Neural progenitor cell (in vitro differentiated cells): ENCODE measurements around the gene ARL6IP6. TPM values are rescaled to one million over a fixed set of nuclear protein-coding genes. Genes with fewer than 3 reads are reported as not detected.
"Not testable (repeated sequence)": the region's sequence is repeated elsewhere in the genome, so short reads cannot be mapped to it uniquely, and the experiment has no call there.

Experiments used
- DNase-seq: peaks from one replicate; pipeline ENCODE4 v3.0.0-alpha.2; 2016; ENCODE audit warnings: low spot score
- H2AFZ ChIP-seq: fragments of 200-600 bp; sonication (generic); replicated peaks from 2 replicates; pipeline ENCODE4 v1.6.1; 2016; ENCODE audit warnings: antibody characterized with exemption
- H3F3A ChIP-seq: fragments of 200-600 bp; sonication (generic); 2 replicates; pipeline ENCODE4 v1.6.1; 2016; ENCODE audit warnings: antibody characterized with exemption, low read depth
- H3K27ac ChIP-seq: fragments of 200-600 bp; sonication (generic); 2 replicates; pipeline ENCODE4 v1.5.1; 2016; ENCODE audit warnings: mild to moderate bottlenecking
- H3K27me3 ChIP-seq: fragments of 200-600 bp; sonication (generic); 2 replicates; pipeline ENCODE4 v1.6.1; 2016; ENCODE audit warnings: mild to moderate bottlenecking, moderate library complexity
- H3K36me3 ChIP-seq: fragments of 200-600 bp; sonication (generic); 2 replicates; pipeline ENCODE4 v1.5.1; 2016
- H3K4me1 ChIP-seq: fragments of 200-600 bp; sonication (generic); 2 replicates; pipeline ENCODE4 v1.6.1; 2016; ENCODE audit warnings: mixed run types
- H3K4me2 ChIP-seq: fragments of 200-600 bp; sonication (generic); 2 replicates; pipeline ENCODE4 v1.6.1; 2016
- H3K4me3 ChIP-seq: fragments of 200-600 bp; sonication (generic); 2 replicates; pipeline ENCODE4 v1.5.1; 2016
- H3K79me2 ChIP-seq: fragments of 200-600 bp; sonication (generic); 2 replicates; pipeline ENCODE4 v1.6.1; 2016; ENCODE audit warnings: low read depth
- H3K9ac ChIP-seq: fragments of 200-600 bp; sonication (generic); 2 replicates; pipeline ENCODE4 v1.6.1; 2016
- H3K9me3 ChIP-seq: fragments of 200-600 bp; sonication (generic); 2 replicates; pipeline ENCODE4 v1.5.1; 2016; ENCODE audit warnings: low read depth
- H4K20me1 ChIP-seq: fragments of 200-600 bp; sonication (generic); 2 replicates; pipeline ENCODE4 v1.6.1; 2016; ENCODE audit warnings: low read depth
- H3K27ac Mint-ChIP-seq: 3 replicates; pipeline ENCODE4 v1.8.0; 2021; ENCODE audit warnings: mixed read lengths
- H3K27me3 Mint-ChIP-seq: 2 replicates; pipeline ENCODE4 v1.8.0; 2022; ENCODE audit warnings: low read depth, mild to moderate bottlenecking, inconsistent platforms, moderate library complexity, mixed read lengths; ENCODE audit not compliant: insufficient read depth
- H3K36me3 Mint-ChIP-seq: 3 replicates; pipeline ENCODE4 v1.8.0; 2021; ENCODE audit warnings: mixed read lengths
- H3K4me1 Mint-ChIP-seq: 3 replicates; pipeline ENCODE4 v1.8.0; 2021; ENCODE audit warnings: mixed read lengths
- H3K4me3 Mint-ChIP-seq: 3 replicates; pipeline ENCODE4 v1.8.0; 2021; ENCODE audit warnings: mild to moderate bottlenecking, moderate library complexity, mixed read lengths
- H3K9me3 Mint-ChIP-seq: 3 replicates; pipeline ENCODE4 v1.8.0; 2020; ENCODE audit warnings: mixed read lengths
- EZH2 ChIP-seq: fragments of 200-600 bp; sonication (generic); IDR thresholded peaks from 2 replicates; pipeline ENCODE4 v1.6.1; 2017; ENCODE audit warnings: antibody characterized with exemption, mild to moderate bottlenecking, moderate library complexity
- EZH2phosphoT487 ChIP-seq: fragments of 200-600 bp; sonication (generic); IDR thresholded peaks from 2 replicates; pipeline ENCODE4 v1.6.1; 2017; ENCODE audit warnings: antibody characterized with exemption
- total RNA-seq: library from RNA; depleted of rRNA; stranded (reverse); fragments of >200 nt; gene quantifications from 2 replicates; pipeline ENCODE4 v1.2.3, GENCODE V29; 2015; ENCODE audit warnings: low replicate concordance
- TF ChIP-seq, protein P1 (sequence below): fragments of 200-600 bp; sonication (generic); IDR thresholded peaks from 2 replicates; pipeline ENCODE4 v1.5.1; 2017; ENCODE audit warnings: antibody characterized with exemption, mild to moderate bottlenecking

The ARL6IP6 gene
- total RNA-seq, 1 donor from 2014 or later = 104 TPM

GRCh38 chr2:152717228-152718075, 968 bp upstream of the ARL6IP6 start, which contains the start of gene PRPF40A:
TSS of gene PRPF40A (minus strand) at chr2:152717461. CDS start at chr2:152717439, 22 bp downstream.
- peaks cover 22% of the 10 kb centered on the region for H3K36me3 Mint-ChIP-seq
- peak within 1 kb of the TSS; percentile 96 for H2AFZ ChIP-seq
- H3K27ac Mint-ChIP-seq = peak within 1 kb of the TSS; percentile 99

GRCh38 chr2:152718909-152719645, 657 bp downstream of the ARL6IP6 start:
- peaks cover 3% of the 10 kb centered on the region for H3K27me3 Mint-ChIP-seq
- Histone ChIP-seq H3K79me2 (peaks cover 86% of the 10 kb centered on the region), H2AFZ (peak overlapping the region; percentile 96), H3K27me3 (no peaks in the 10 kb centered on the region), H3K27ac (peak overlapping the region; percentile 97), H3K4me3 (peak overlapping the region; percentile 91), H3K4me2 (peak overlapping the region; percentile 93), H3K9me3 (no peaks in the 10 kb centered on the region), H4K20me1 (peaks cover 83% of the 10 kb centered on the region), H3K36me3 (peaks cover 22% of the 10 kb centered on the region), H3K4me1 (peaks cover 18% of the 10 kb centered on the region), H3K9ac (peak overlapping the region; percentile 84), H3F3A (peaks cover 16% of the 10 kb centered on the region)
- peaks cover 35% of the 10 kb centered on the region for H3K4me1 Mint-ChIP-seq
- peak overlapping the region; percentile 97 for H3K27ac Mint-ChIP-seq
- H3K9me3 Mint-ChIP-seq = no peaks in the 10 kb centered on the region
- TF ChIP-seq, protein P1, sequence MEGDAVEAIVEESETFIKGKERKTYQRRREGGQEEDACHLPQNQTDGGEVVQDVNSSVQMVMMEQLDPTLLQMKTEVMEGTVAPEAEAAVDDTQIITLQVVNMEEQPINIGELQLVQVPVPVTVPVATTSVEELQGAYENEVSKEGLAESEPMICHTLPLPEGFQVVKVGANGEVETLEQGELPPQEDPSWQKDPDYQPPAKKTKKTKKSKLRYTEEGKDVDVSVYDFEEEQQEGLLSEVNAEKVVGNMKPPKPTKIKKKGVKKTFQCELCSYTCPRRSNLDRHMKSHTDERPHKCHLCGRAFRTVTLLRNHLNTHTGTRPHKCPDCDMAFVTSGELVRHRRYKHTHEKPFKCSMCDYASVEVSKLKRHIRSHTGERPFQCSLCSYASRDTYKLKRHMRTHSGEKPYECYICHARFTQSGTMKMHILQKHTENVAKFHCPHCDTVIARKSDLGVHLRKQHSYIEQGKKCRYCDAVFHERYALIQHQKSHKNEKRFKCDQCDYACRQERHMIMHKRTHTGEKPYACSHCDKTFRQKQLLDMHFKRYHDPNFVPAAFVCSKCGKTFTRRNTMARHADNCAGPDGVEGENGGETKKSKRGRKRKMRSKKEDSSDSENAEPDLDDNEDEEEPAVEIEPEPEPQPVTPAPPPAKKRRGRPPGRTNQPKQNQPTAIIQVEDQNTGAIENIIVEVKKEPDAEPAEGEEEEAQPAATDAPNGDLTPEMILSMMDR = no peak
- TF ChIP-seq EZH2 (no peak), EZH2phosphoT487 (no peak)
- peak overlapping the region; percentile 100 for H3K4me3 Mint-ChIP-seq
- peaks cover 14% of the 10 kb centered on the region for H3K36me3 Mint-ChIP-seq
- peak; percentile 80 for DNase-seq

More at GRCh38 chr2:152717228-152718075, 968 bp upstream of the ARL6IP6 start, which contains the start of gene PRPF40A:
- Mint-ChIP-seq H3K27me3 (peaks cover 3% of the 10 kb centered on the region), H3K9me3 (no peaks in the 10 kb centered on the region), H3K4me1 (peaks cover 35% of the 10 kb centered on the region), H3K4me3 (peak within 1 kb of the TSS; percentile 100)
- H3K4me3 ChIP-seq = peak within 1 kb of the TSS; percentile 91
- peaks cover 21% of the 10 kb centered on the region for H3K4me1 ChIP-seq
- peak; percentile 99 for DNase-seq
- H3F3A ChIP-seq = peaks cover 16% of the 10 kb centered on the region
- peaks cover 25% of the 10 kb centered on the region for H3K36me3 ChIP-seq
- H3K9me3 ChIP-seq = no peaks in the 10 kb centered on the region
- TF ChIP-seq EZH2 (no peak), EZH2phosphoT487 (no peak)
- TF ChIP-seq, protein P1 = no peak
- peak within 1 kb of the TSS; percentile 92 for H3K9ac ChIP-seq
- no peaks in the 10 kb centered on the region for H3K27me3 ChIP-seq
- peak within 1 kb of the TSS; percentile 97 for H3K27ac ChIP-seq
- peaks cover 83% of the 10 kb centered on the region for H4K20me1 ChIP-seq
- peaks cover 86% of the 10 kb centered on the region for H3K79me2 ChIP-seq
- H3K4me2 ChIP-seq = peak within 1 kb of the TSS; percentile 93

DNA sequence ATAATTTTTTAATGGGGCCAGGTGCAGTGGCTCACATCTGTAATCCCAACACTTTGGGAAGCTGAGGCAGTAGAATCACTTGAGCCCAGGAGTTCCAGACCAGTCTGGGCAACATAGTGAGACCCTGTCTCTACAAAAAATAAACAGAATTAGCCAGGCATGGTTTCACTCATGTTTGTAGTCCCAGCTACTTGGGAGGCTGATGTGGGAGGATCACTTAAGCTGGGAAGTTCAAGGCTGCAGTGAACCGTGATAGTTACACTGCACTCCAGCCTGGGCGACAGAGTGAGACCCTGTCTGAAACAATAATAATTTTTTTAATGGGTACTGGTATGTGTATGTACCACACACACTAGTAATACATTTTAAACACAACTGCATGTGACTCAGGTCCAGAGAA, 2.4 kb downstream of the ARL6IP6 start:
- H3K27me3 Mint-ChIP-seq = peaks cover 3% of the 10 kb centered on the region
- H3K4me3 Mint-ChIP-seq = peak overlapping the region; percentile 100

DNA sequence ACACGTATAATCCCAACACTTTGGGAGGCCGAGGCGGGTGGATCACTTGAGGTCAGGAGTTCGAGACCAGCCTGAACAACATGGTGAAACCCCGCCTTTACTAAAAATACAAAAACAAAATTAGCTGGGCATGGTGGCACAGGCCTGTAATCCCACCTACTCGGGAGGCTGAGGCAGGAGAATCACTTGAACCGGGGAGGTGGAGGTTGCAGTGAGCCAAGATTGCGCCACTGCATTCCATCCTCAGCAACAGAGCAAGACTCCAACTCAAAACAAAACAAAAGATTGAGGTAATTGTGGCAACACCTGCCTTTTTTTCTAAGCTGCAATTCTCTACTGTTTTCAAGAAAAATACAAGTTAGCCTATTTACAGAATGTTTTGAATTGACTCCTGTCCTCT, 4.2 kb downstream of the ARL6IP6 start:
- H3K27ac Mint-ChIP-seq, H3K4me2 ChIP-seq, H2AFZ ChIP-seq, H3K4me1 ChIP-seq, H3K27ac ChIP-seq, H3K36me3 Mint-ChIP-seq, H3K9ac ChIP-seq, H3K9me3 Mint-ChIP-seq, H3K27me3 ChIP-seq, H3K27me3 Mint-ChIP-seq, H3K4me3 ChIP-seq, H3K4me3 Mint-ChIP-seq, DNase-seq, H3K9me3 ChIP-seq: not testable (repeated sequence)
- Histone ChIP-seq H3K79me2 (peaks cover 89% of the 10 kb centered on the region), H3F3A (peaks cover 14% of the 10 kb centered on the region), H4K20me1 (peaks cover 85% of the 10 kb centered on the region), H3K36me3 (peaks cover 16% of the 10 kb centered on the region)
- peaks cover 20% of the 10 kb centered on the region for H3K4me1 Mint-ChIP-seq

More for the DNA sequence above, 2.4 kb downstream of the ARL6IP6 start:
- H3K4me1 Mint-ChIP-seq = peaks cover 27% of the 10 kb centered on the region
- H3K4me2 ChIP-seq = peak overlapping the region; percentile 93
- H3K4me3 ChIP-seq = peak overlapping the region; percentile 91
- H2AFZ ChIP-seq = no peak overlapping the region
- peaks cover 10% of the 10 kb centered on the region for H3K36me3 Mint-ChIP-seq
- no peak overlapping the region for H3K27ac ChIP-seq
- no peaks in the 10 kb centered on the region for H3K9me3 ChIP-seq
- no peaks in the 10 kb centered on the region for H3K27me3 ChIP-seq
- H3K4me1 ChIP-seq = peaks cover 7% of the 10 kb centered on the region
- no peak for DNase-seq
- no peak overlapping the region for H3K27ac Mint-ChIP-seq
- H3K9me3 Mint-ChIP-seq = no peaks in the 10 kb centered on the region
- H3K9ac ChIP-seq = no peak overlapping the region
- peaks cover 16% of the 10 kb centered on the region for H3K36me3 ChIP-seq
- peaks cover 81% of the 10 kb centered on the region for H4K20me1 ChIP-seq
- H3F3A ChIP-seq = peaks cover 16% of the 10 kb centered on the region
- H3K79me2 ChIP-seq = peaks cover 86% of the 10 kb centered on the region
- TF ChIP-seq, protein P1 = no peak
- TF ChIP-seq EZH2phosphoT487 (no peak), EZH2 (no peak)
